Activated naive CD8-positive, alpha-beta T cell treated with anti-CD3 and anti-CD28 coated beads, Interleukin-2, amount 10 ng/mL, durations not matched to agents 7 days and 5 days (primary cell): ENCODE measurements around the gene PRUNE2. TPM values are rescaled to one million over a fixed set of nuclear protein-coding genes. Genes with fewer than 3 reads are reported as not detected.
A peak's percentile ranks its signal among the peaks of the same experiment; 100 is the strongest.

Experiments used
- ATAC-seq: fragments of 150-1000 bp; cut with Tn5 transposase; one replicate; pipeline ENCODE4 v1.10.0; 2021; ENCODE audit warnings: low read depth, moderate library complexity
- POLR2A ChIA-PET: fragments of 350-600 bp; sonication (Branson Sonifier 250); formaldehyde crosslinking; loops from one replicate; lab custom pipeline; 2021; ENCODE audit warnings: antibody characterized with exemption; lab: Charles Lee
- DNase-seq: peaks from one replicate; pipeline ENCODE4 v3.0.0; 2021
- H3K27ac Mint-ChIP-seq: one replicate; pipeline ENCODE4 v1.8.0; 2022; ENCODE audit warnings: mild to moderate bottlenecking, mixed read lengths
- H3K27me3 Mint-ChIP-seq: one replicate; pipeline ENCODE4 v1.8.0; 2022; ENCODE audit warnings: mild to moderate bottlenecking, moderate library complexity, mixed read lengths
- H3K36me3 Mint-ChIP-seq: one replicate; pipeline ENCODE4 v1.8.0; 2021; ENCODE audit warnings: mild to moderate bottlenecking, mixed read lengths
- H3K4me1 Mint-ChIP-seq: one replicate; pipeline ENCODE4 v1.8.0; 2021; ENCODE audit warnings: mixed read lengths
- H3K4me3 Mint-ChIP-seq: one replicate; pipeline ENCODE4 v1.8.0; 2022; ENCODE audit warnings: mild to moderate bottlenecking, moderate library complexity, mixed read lengths
- H3K9me3 Mint-ChIP-seq: one replicate; pipeline ENCODE4 v1.8.0; 2021; ENCODE audit warnings: mixed read lengths
- total RNA-seq, 2 experiments: library from RNA; stranded (reverse); gene quantifications; one replicate each; pipeline ENCODE4 v1.2.3, GENCODE V29; 2021

PRUNE2 gene
- total RNA-seq, 2 experiments from 2014 or later, result 0.57 TPM; not detected in 1

DNA sequence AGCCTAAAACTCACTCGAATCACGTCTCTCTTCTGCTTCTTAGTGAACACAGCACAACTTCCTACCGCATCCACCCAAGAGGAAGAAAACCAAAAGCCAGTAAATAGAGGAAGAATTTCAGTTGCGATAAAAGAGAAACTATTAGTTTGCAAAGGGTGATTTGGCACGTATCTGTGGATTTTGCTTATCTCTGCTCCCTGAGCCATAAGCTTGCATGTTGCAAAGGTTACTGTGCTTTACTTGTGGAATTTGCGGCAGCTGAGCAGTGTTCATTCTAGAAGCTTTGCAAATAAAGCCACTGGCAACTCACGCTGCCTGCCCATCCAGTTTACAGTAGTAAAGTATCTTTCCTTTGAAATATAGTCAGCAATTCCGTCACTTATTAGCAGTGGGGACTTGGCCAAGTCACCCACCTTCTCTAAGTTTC is 290.7 kb downstream of the PRUNE2 start:
- Mint-ChIP-seq H3K4me3 (peak overlapping the region; percentile 25), H3K27me3 (peaks cover 47% of the 10 kb centered on the region), H3K4me1 (peaks cover 8% of the 10 kb centered on the region), H3K9me3 (no peaks in the 10 kb centered on the region), H3K27ac (no peak overlapping the region), H3K36me3 (no peaks in the 10 kb centered on the region)
- ATAC-seq (no peak), DNase-seq (no peak)
- POLR2A ChIA-PET, result no interaction called here

DNA sequence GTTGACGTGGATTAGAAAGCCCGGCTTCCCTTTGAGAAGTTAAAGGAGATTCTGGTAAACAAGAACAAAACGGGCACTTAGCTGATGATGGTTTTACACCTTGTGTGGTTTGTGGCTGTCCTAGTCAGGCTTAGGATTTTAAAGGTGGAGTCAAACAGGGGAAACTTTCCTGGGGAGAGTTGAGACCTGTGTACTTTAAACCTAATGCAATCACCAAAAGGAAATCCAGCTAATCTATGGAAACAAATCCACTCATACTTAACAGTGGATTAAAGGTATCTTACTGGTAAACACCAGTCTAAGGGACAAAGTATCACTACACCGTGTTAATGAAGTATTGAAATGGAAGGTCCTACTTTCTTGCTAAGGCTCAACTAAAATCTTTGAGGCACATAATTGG is 291.9 kb downstream of the PRUNE2 start:
- H3K9me3 Mint-ChIP-seq, result no peaks in the 10 kb centered on the region
- no peak overlapping the region for H3K4me3 Mint-ChIP-seq
- no peaks in the 10 kb centered on the region for H3K36me3 Mint-ChIP-seq
- no peak for DNase-seq
- POLR2A ChIA-PET, result no interaction called here
- H3K4me1 Mint-ChIP-seq, result peaks cover 8% of the 10 kb centered on the region
- H3K27me3 Mint-ChIP-seq, result peaks cover 45% of the 10 kb centered on the region
- no peak overlapping the region for H3K27ac Mint-ChIP-seq
- no peak for ATAC-seq

DNA sequence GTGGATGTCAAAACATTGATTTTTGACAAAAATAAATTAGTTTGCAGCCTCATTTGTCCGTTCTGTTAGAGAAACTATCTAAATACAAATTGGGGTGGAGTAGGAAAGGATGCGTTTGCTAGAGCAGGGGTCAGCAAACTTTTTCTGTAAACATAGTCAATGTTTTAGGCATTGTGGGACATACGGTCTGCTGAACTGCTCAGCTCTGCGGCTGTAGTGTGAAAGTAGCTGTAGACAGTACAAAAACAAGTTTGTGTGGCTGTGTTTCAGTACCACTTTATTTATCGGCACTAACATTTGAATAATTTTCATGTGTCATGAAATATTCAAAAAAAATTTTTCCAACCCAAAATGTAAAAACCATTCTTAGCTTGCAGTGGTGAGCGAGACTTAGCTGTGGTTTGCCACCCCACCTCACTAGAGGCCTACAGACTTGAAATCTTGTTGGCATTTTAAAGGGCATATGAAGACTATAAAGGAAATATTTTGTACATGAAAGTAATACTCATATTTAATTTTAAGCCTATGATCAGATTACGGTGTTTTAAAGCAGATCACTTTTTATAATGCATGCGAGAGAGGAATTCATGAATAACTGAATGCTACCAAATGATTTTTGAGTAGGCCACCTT is 292.6 kb downstream of the PRUNE2 start:
- H3K9me3 Mint-ChIP-seq, result no peaks in the 10 kb centered on the region
- peaks cover 8% of the 10 kb centered on the region for H3K4me1 Mint-ChIP-seq
- H3K27me3 Mint-ChIP-seq, result peaks cover 44% of the 10 kb centered on the region
- DNase-seq, result no peak
- H3K36me3 Mint-ChIP-seq, result no peaks in the 10 kb centered on the region
- H3K4me3 Mint-ChIP-seq, result no peak overlapping the region
- no peak for ATAC-seq
- H3K27ac Mint-ChIP-seq, result no peak overlapping the region
- POLR2A ChIA-PET, result no interaction called here

DNA sequence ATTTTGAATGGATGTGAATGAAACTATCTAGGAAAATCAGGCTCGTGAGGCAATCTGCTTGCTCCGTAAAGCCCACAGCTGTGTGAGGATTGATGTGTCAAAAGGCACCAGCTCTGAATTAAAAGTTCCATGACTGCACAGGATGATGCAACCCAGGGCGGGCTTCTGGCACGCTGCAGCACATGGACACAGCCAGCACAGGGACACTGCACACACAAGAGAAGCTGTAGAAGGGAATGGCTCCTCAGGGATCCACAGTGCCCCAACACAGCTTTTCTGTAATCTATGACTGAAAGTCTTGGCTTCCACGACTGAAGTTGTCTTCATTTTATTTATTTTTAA is 295.9 kb downstream of the PRUNE2 start:
- no peak overlapping the region for H3K4me3 Mint-ChIP-seq
- H3K9me3 Mint-ChIP-seq, result no peaks in the 10 kb centered on the region
- POLR2A ChIA-PET, result no interaction called here
- H3K36me3 Mint-ChIP-seq, result no peaks in the 10 kb centered on the region
- ATAC-seq (no peak), DNase-seq (no peak)
- H3K4me1 Mint-ChIP-seq, result peaks cover 5% of the 10 kb centered on the region
- no peak overlapping the region for H3K27ac Mint-ChIP-seq
- peaks cover 30% of the 10 kb centered on the region for H3K27me3 Mint-ChIP-seq

DNA sequence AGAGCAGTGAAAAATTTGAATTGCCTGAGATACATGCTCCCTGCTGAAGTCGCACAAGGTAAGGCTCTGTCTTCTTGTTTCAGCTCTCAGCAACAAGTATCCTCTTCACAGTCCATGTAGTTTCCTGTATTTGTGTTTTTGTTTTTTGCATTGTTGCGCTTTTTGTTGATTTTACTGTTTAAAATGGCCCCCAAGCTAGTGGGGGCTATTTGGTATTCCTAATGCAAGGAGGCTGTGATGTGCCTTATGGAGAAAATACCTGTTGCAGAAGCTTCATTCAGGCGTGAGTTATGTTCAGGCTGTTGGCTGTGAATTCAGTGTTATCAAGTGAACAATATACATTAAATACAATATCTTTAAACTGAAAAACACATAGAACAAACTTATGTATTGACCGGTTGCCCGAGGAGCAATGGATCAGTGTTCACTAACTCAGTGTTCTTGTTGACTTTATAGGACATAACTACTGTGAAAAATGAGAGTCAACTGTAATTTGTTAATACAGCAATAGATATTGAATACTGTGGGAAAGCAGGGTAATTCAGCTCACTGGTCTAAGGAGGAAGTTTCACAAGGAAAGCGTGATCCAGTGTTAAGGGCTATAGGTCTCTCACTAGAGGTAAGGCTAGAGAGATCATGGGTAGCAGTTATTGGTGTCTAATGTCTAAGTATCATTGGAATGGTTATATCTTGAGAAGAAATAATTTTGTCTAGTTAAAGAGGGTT is 296.5 kb downstream of the PRUNE2 start:
- DNase-seq (no peak), ATAC-seq (no peak)
- Mint-ChIP-seq H3K27ac (no peak overlapping the region), H3K27me3 (peaks cover 27% of the 10 kb centered on the region), H3K4me3 (no peak overlapping the region), H3K4me1 (peaks cover 2% of the 10 kb centered on the region), H3K36me3 (no peaks in the 10 kb centered on the region), H3K9me3 (no peaks in the 10 kb centered on the region)
- POLR2A ChIA-PET, result no interaction called here

DNA sequence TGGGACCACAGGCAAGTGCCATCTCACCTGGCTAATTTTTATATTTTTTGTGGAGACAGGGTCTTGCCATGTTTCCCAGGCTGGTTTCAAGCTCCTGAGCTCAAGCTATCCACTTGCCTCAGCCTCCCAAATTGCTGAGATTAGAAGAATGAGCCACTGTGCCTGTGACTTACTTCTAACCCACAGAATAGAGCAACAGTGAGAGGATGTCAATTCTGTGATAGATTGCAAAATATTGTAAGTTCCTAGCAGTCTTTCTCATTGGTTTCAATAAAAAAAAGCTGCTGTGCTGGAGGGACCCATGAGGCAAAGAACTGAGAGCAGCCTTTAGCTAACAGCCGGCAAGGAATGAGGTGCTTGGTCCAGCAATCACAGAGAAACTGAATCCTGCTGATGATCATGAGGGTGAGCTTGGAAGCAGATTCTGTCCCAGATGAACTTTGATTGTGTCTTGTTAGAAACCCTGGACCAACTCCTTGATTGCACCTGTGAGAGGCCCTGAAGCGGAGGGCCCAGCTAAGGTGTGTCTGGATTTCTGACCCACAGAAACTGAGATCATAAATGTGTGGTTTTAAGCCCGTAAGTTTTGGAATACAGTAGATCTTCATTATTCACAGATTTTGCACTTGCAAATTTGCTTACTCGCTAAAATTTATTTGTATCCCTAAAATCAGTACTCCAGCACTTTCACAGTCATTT is 297.2 kb downstream of the PRUNE2 start:
- POLR2A ChIA-PET, result no interaction called here
- DNase-seq (no peak), ATAC-seq (no peak)
- H3K27me3 Mint-ChIP-seq, result peaks cover 28% of the 10 kb centered on the region
- H3K27ac Mint-ChIP-seq, result no peak overlapping the region
- no peak overlapping the region for H3K4me3 Mint-ChIP-seq
- H3K36me3 Mint-ChIP-seq, result no peaks in the 10 kb centered on the region
- H3K4me1 Mint-ChIP-seq, result peaks cover 2% of the 10 kb centered on the region
- H3K9me3 Mint-ChIP-seq, result no peaks in the 10 kb centered on the region

DNA sequence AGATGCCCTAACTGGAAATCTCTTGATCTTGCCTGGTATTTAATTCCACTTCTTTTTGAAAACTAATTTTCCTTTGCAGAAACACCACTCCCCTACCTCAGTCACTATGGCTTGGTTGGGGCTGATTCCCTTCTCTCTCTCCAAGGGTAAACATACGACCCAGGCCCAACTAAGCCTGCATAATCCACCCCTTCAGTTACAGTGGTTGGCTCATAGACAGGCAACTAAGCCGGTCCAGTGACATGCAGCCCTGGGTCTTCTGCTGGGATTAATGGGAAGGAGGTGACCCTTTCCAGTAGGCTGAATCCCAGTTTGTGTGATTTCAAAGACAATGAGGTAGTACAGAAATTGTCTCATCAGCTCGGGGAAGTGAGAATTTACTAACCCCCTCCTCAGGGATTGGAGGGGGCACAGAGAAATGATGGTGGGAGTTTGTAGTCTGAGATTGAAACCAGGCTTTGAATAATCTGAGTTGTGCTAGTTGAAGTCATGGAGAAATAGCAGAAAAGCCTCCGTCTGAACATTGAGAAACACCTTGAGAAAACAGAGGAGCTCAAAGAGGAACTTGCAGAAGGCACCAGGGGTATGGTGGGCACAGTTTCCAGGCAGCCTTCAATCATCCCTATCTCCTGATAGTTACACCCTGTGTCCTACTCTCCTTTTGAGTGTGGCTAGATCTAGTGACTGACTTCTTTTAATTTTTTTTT is 298.0 kb downstream of the PRUNE2 start:
- no peak for DNase-seq
- Mint-ChIP-seq H3K4me1 (no peaks in the 10 kb centered on the region), H3K9me3 (no peaks in the 10 kb centered on the region), H3K27me3 (peaks cover 29% of the 10 kb centered on the region), H3K27ac (no peak overlapping the region), H3K36me3 (no peaks in the 10 kb centered on the region), H3K4me3 (no peak overlapping the region)
- POLR2A ChIA-PET, result no interaction called here
- no peak for ATAC-seq

DNA sequence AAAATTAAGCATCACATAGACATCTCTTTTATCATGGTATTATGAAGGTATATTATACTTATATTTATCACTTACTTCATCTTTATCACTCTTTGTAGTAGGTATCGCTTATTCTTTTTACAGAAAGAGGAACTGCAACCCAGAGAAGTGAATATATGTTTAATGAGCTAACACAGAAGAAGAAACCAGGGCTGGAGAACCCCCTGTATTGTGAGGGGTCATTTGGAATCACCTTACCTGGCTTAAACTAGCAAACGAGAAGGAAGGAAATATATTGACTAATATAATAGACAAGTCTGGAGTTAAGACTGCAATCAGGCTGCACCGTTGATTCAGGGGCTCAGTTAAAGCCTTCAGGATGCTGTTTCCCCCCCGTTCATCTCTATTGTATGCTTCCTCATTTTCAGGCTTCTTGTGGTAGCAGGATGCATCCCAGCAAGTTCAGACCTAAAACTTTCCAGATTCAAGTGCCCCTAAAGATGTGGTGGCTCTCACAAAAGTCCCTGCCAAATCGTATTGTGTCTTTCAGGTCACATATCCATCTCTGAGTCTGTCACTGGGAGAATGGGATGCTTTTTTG is 300.5 kb downstream of the PRUNE2 start:
- POLR2A ChIA-PET, result no interaction called here
- no peaks in the 10 kb centered on the region for H3K36me3 Mint-ChIP-seq
- ATAC-seq (no peak), DNase-seq (no peak)
- no peaks in the 10 kb centered on the region for H3K4me1 Mint-ChIP-seq
- H3K9me3 Mint-ChIP-seq, result no peaks in the 10 kb centered on the region
- no peak overlapping the region for H3K27ac Mint-ChIP-seq
- peaks cover 28% of the 10 kb centered on the region for H3K27me3 Mint-ChIP-seq
- no peak overlapping the region for H3K4me3 Mint-ChIP-seq

DNA sequence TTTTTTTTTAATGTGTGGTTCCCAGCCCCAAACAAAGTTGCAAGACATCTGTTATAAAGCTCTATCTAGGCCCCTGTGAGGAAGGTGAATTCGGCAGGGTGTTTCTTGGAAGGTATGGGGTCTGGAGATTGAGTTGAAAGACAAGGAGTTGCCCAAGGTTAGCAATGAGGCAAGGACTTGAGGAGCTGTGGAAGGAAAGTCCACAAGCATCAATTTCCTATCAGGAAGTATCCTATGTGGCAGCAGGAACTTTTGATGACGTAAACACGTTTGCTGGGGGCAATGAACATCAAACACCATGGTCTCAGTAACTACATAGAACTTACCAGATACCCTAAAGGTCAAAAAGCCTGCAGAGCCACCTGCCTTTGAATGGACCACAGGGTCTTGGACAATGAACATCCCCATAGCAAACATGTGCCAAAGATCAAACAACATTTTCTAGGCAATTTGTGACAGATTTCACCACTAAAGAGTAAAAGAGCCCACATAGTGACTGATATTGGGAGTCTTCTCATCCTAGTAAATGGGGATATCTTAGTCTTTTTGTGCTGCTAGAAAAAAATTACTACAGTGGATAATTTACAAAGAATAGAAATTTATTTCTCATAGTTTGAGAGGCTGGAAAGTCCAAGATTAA is 301.9 kb downstream of the PRUNE2 start:
- Mint-ChIP-seq H3K36me3 (no peaks in the 10 kb centered on the region), H3K27ac (no peak overlapping the region), H3K4me1 (no peaks in the 10 kb centered on the region), H3K4me3 (no peak overlapping the region), H3K27me3 (peaks cover 27% of the 10 kb centered on the region), H3K9me3 (no peaks in the 10 kb centered on the region)
- ATAC-seq (no peak), DNase-seq (no peak)
- POLR2A ChIA-PET, result interaction anchor here (0.7 kb wide), 1 partner anchor 60 kb away, joined by 4 read pairs; no protein-coding TSS in a partner anchor

DNA sequence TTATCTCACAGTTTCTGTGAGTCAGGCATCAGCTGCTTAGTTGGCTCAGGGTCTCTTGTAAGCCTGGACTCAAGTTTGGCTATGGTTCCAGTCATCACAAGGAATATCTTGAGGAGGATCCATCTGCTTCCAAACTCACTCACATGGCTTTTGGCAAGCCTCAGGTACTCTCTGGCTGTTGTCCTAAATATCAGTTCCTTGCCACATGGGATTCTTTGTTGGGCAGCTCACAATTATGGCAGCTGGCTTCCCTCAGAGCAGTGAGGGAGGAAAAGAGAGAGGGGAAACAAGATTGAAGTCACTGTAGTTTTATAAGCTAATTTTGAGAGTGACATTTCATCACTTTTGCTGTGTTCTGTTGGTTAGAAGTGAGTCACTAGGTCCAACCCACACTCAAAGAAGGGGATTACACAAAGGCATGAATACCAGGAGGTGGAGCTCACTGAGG is 302.4 kb downstream of the PRUNE2 start:
- DNase-seq, result no peak
- ATAC-seq, result no peak
- Mint-ChIP-seq H3K4me3 (no peak overlapping the region), H3K27me3 (peaks cover 22% of the 10 kb centered on the region), H3K36me3 (no peaks in the 10 kb centered on the region), H3K27ac (no peak overlapping the region), H3K9me3 (no peaks in the 10 kb centered on the region), H3K4me1 (no peaks in the 10 kb centered on the region)
- POLR2A ChIA-PET, result interaction anchor here (0.7 kb wide), 1 partner anchor 60 kb away, joined by 4 read pairs; no protein-coding TSS in a partner anchor

DNA sequence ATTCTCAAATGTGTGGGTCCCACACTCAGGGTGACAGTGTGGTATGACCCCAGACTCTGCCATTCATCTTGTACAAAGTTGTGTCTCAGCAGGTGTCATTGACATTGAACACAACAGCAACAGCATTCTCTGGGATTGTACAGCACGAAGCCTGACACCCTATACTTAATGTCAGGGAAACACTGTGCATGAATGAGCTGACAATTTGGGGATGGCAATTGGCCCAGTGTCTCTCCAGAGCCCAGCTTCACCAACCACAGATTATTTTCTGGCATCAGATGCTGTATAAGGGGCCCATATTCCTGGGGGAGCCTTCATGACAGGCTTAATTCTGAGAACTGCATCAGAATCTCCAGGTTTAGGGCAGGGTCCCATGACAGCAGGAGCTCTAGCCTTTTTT is 303.7 kb downstream of the PRUNE2 start:
- H3K27me3 Mint-ChIP-seq, result peaks cover 21% of the 10 kb centered on the region
- ATAC-seq (no peak), DNase-seq (no peak)
- H3K4me3 Mint-ChIP-seq, result no peak overlapping the region
- no peak overlapping the region for H3K27ac Mint-ChIP-seq
- POLR2A ChIA-PET, result interaction anchor here (0.6 kb wide), 1 partner anchor 26 kb away, joined by 3 read pairs; no protein-coding TSS in a partner anchor
- no peaks in the 10 kb centered on the region for H3K4me1 Mint-ChIP-seq
- no peaks in the 10 kb centered on the region for H3K9me3 Mint-ChIP-seq
- no peaks in the 10 kb centered on the region for H3K36me3 Mint-ChIP-seq

DNA sequence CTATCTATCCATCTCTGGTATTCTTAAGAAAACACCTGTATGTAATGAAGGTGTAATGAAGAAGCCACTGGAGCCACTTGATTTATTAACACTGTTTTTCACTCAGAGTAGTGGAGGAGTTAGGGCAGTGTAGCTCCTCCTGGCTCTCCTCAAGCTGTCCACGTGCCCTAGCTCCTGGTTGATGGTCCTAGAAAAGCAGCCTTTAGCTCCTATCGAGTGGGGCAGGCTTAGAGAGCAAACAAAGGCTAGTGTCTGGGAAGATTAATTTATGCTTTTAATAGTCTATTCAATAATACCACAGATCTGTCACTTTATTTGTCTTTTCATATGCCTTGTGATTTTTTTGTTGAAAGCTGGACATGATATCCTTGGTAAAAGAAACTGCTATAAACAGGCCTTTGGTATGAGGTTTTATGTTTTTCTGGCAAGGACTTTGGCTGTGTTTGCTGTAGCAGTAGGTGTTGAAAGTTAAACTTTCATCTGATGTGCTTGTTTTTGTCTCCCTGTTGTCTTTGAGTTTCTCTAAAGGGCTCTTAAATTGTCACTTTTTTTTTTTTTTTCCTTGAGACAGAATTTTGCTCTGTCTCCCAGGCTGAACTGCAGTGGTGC is 305.8 kb downstream of the PRUNE2 start:
- no peak for ATAC-seq
- POLR2A ChIA-PET, result no interaction called here
- H3K27ac Mint-ChIP-seq, result no peak overlapping the region
- no peaks in the 10 kb centered on the region for H3K4me1 Mint-ChIP-seq
- H3K9me3 Mint-ChIP-seq, result no peaks in the 10 kb centered on the region
- no peaks in the 10 kb centered on the region for H3K36me3 Mint-ChIP-seq
- no peak overlapping the region for H3K4me3 Mint-ChIP-seq
- no peak for DNase-seq
- peaks cover 24% of the 10 kb centered on the region for H3K27me3 Mint-ChIP-seq
